Neutrophil (primary cell): ENCODE data around the gene HENMT1.

Experiments
- H3K27ac ChIP-seq: fragments of 200-600 bp; sonication (generic); 2 replicates; pipeline ENCODE4 v1.5.1; 2016; ENCODE audit warnings: mild to moderate bottlenecking, moderate library complexity
- H3K27me3 ChIP-seq: fragments of 200-600 bp; sonication (generic); 2 replicates; pipeline ENCODE4 v1.6.0; 2016; ENCODE audit warnings: mild to moderate bottlenecking
- H3K36me3 ChIP-seq: fragments of 200-600 bp; sonication (generic); 2 replicates; pipeline ENCODE4 v1.5.1; 2017
- H3K4me1 ChIP-seq, 2 experiments: fragments of 200-600 bp in 1 of 2; sonication (generic) in 1 of 2; 1 replicate in 1 of 2; 2 replicates in 1 of 2; pipeline versions ENCODE4 v1.5.1 to v1.6.1; 2013 to 2016; ENCODE audit warnings: low read depth in 1 of 2, low read length in 1 of 2, mild to moderate bottlenecking in 1 of 2, moderate library complexity in 1 of 2; ENCODE audit not compliant: control insufficient read depth in 1 of 2, insufficient read depth in 1 of 2
- H3K4me3 ChIP-seq, 2 experiments: fragments of 200-600 bp in 1 of 2; sonication (generic) in 1 of 2; 1 replicate in 1 of 2; 2 replicates in 1 of 2; pipeline ENCODE4 v1.5.1; 2013 to 2016; ENCODE audit warnings: low read depth in 1 of 2, low read length in 1 of 2, mild to moderate bottlenecking in 1 of 2, moderate library complexity in 1 of 2
- H3K9me3 ChIP-seq: fragments of 200-600 bp; sonication (generic); 2 replicates; pipeline ENCODE4 v1.5.1; 2016
- CTCF ChIP-seq: fragments of 200-600 bp; sonication (generic); IDR thresholded peaks from 2 replicates; pipeline ENCODE4 v1.5.1; 2016; ENCODE audit warnings: antibody characterized with exemption

The HENMT1 gene

GRCh38 chr1:108679586-108680213 is 18.8 kb upstream of the HENMT1 start:
- Histone ChIP-seq H3K4me3 (no peak overlapping the region), H3K27ac (no peak overlapping the region), H3K36me3 (no peaks in the 10 kb centered on the region), H3K9me3 (no peaks in the 10 kb centered on the region), H3K4me1 (peaks cover 3 to 5% of the 10 kb centered on the region in 2 experiments), H3K27me3 (no peaks in the 10 kb centered on the region)
- no peak for TF ChIP-seq CTCF

GRCh38 chr1:108678706-108679105 is 17.8 kb upstream of the HENMT1 start:
- no peak for TF ChIP-seq CTCF
- H3K4me1 ChIP-seq, result peaks cover 3 to 5% of the 10 kb centered on the region in 2 experiments
- no peaks in the 10 kb centered on the region for H3K36me3 ChIP-seq
- H3K4me3 ChIP-seq, result no peak overlapping the region
- H3K9me3 ChIP-seq, result no peaks in the 10 kb centered on the region
- no peaks in the 10 kb centered on the region for H3K27me3 ChIP-seq
- no peak overlapping the region for H3K27ac ChIP-seq

- TF ChIP-seq CTCF, result no peak
- Histone ChIP-seq H3K9me3 (no peaks in the 10 kb centered on the region), H3K36me3 (no peaks in the 10 kb centered on the region), H3K27ac (no peak overlapping the region), H3K27me3 (no peaks in the 10 kb centered on the region), H3K4me1 (no peaks in the 10 kb centered on the region), H3K4me3 (no peak overlapping the region)
Measured at GRCh38 chr1:108671143-108671542, 10.2 kb upstream of the HENMT1 start.

- no peaks in the 10 kb centered on the region for H3K4me1 ChIP-seq
- no peak for TF ChIP-seq CTCF
- H3K27ac ChIP-seq, result no peak overlapping the region
- no peaks in the 10 kb centered on the region for H3K9me3 ChIP-seq
- H3K4me3 ChIP-seq, result no peak overlapping the region
- H3K36me3 ChIP-seq, result no peaks in the 10 kb centered on the region
- no peaks in the 10 kb centered on the region for H3K27me3 ChIP-seq
Measured at GRCh38 chr1:108670131-108670773, 9.4 kb upstream of the HENMT1 start.

- H3K36me3 ChIP-seq, result no peaks in the 10 kb centered on the region
- H3K27me3 ChIP-seq, result no peaks in the 10 kb centered on the region
- H3K9me3 ChIP-seq, result no peaks in the 10 kb centered on the region
- TF ChIP-seq CTCF, result no peak
- peaks cover 0 to under 1% of the 10 kb centered on the region in 2 experiments for H3K4me1 ChIP-seq
- no peak overlapping the region for H3K27ac ChIP-seq
- H3K4me3 ChIP-seq, result no peak overlapping the region
Measured at GRCh38 chr1:108669679-108670078, 8.8 kb upstream of the HENMT1 start.
